Endothelial cell (in vitro differentiated cells): ENCODE measurements around the gene MBLAC1. TPM values are rescaled to one million over a fixed set of nuclear protein-coding genes. Genes with fewer than 3 reads are reported as not detected.

Experiments
- DNase-seq: peaks from one replicate; pipeline ENCODE4 v3.0.0; 2021; ENCODE audit warnings: low spot score
- H3K27ac Mint-ChIP-seq: one replicate; pipeline ENCODE4 v1.8.0; 2021; ENCODE audit warnings: mixed read lengths, inconsistent platforms; ENCODE audit not compliant: unreplicated experiment
- H3K27me3 Mint-ChIP-seq: one replicate; pipeline ENCODE4 v1.8.0; 2021; ENCODE audit warnings: mild to moderate bottlenecking, moderate library complexity, mixed read lengths, inconsistent platforms; ENCODE audit not compliant: unreplicated experiment
- H3K36me3 Mint-ChIP-seq: one replicate; pipeline ENCODE4 v1.8.0; 2021; ENCODE audit warnings: mild to moderate bottlenecking, low read depth, mixed read lengths, inconsistent platforms; ENCODE audit not compliant: unreplicated experiment
- H3K4me1 Mint-ChIP-seq: one replicate; pipeline ENCODE4 v1.8.0; 2021; ENCODE audit warnings: mild to moderate bottlenecking, mixed read lengths, inconsistent platforms; ENCODE audit not compliant: unreplicated experiment
- H3K4me3 Mint-ChIP-seq: one replicate; pipeline ENCODE4 v1.8.0; 2021; ENCODE audit warnings: mild to moderate bottlenecking, mixed read lengths, inconsistent platforms; ENCODE audit not compliant: unreplicated experiment
- H3K9me3 Mint-ChIP-seq: one replicate; pipeline ENCODE4 v1.8.0; 2021; ENCODE audit warnings: mixed read lengths, inconsistent platforms; ENCODE audit not compliant: unreplicated experiment
- CTCF ChIP-seq: fragments of 200-600 bp; sonication (generic); IDR thresholded peaks from one replicate; pipeline ENCODE4 v1.5.0; 2021; ENCODE audit warnings: antibody characterized with exemption; ENCODE audit not compliant: unreplicated experiment
- total RNA-seq: library from RNA; stranded (reverse); fragmentation: NEBNext Ultra II Directional; extraction: Animal tissue kit (Norgen Biotek cat#: 25700); gene quantifications from one replicate; pipeline ENCODE4 v1.2.1, GENCODE V29; 2021; ENCODE audit not compliant: unreplicated experiment

The MBLAC1 gene
- total RNA-seq, 1 donor from 2014 or later: 1.6 TPM

GRCh38 chr7:100098913-100099312 is 27.9 kb upstream of the MBLAC1 start:
- peaks cover 56% of the 10 kb centered on the region for H3K36me3 Mint-ChIP-seq
- H3K4me3 Mint-ChIP-seq: peak overlapping the region; percentile 93
- H3K4me1 Mint-ChIP-seq: peaks cover 54% of the 10 kb centered on the region

DNA sequence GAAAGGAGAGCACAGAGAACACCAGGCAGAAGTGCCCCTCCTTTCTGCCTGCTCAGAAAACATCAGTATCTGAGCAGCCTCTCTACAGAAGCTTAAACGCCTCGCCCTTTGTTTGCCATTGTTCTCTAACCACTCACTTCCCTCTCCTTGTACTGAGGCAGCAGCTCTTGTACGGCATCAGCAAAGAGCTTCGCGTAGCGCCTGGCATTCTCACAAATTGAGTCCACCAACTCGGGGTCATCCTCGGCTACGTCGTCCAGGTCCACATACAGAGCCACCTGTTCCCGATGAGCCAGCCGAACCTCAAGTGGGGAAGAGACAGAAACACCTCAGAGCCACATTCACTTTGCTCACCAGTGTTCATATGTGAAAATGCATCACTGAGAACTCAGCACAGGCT is 27.3 kb upstream of the MBLAC1 start:
- H3K27ac Mint-ChIP-seq: peak overlapping the region; percentile 93
- no peak for DNase-seq
- peaks cover 53% of the 10 kb centered on the region for H3K4me1 Mint-ChIP-seq
- H3K4me3 Mint-ChIP-seq: peak overlapping the region; percentile 93
- no peak for TF ChIP-seq CTCF
- no peaks in the 10 kb centered on the region for H3K9me3 Mint-ChIP-seq
- H3K36me3 Mint-ChIP-seq: peaks cover 54% of the 10 kb centered on the region
- peaks cover 55% of the 10 kb centered on the region for H3K27me3 Mint-ChIP-seq

More at GRCh38 chr7:100098913-100099312, 27.9 kb upstream of the MBLAC1 start:
- peaks cover 55% of the 10 kb centered on the region for H3K27me3 Mint-ChIP-seq
- TF ChIP-seq CTCF: no peak
- DNase-seq: no peak
- H3K27ac Mint-ChIP-seq: peak overlapping the region; percentile 93
- H3K9me3 Mint-ChIP-seq: no peaks in the 10 kb centered on the region

- no peak for TF ChIP-seq CTCF
- no peaks in the 10 kb centered on the region for H3K9me3 Mint-ChIP-seq
- H3K36me3 Mint-ChIP-seq: peaks cover 47% of the 10 kb centered on the region
- H3K4me3 Mint-ChIP-seq: peak overlapping the region; percentile 94
- peak; percentile 98 for DNase-seq
- peaks cover 48% of the 10 kb centered on the region for H3K4me1 Mint-ChIP-seq
- H3K27ac Mint-ChIP-seq: peak overlapping the region; percentile 95
- H3K27me3 Mint-ChIP-seq: peaks cover 51% of the 10 kb centered on the region
Observed at GRCh38 chr7:100100420-100101015, 26.2 kb upstream of the MBLAC1 start.

- Mint-ChIP-seq H3K4me3 (peak within 1 kb of the TSS; percentile 94), H3K27me3 (peaks cover 48% of the 10 kb centered on the region), H3K9me3 (no peaks in the 10 kb centered on the region), H3K4me1 (peaks cover 43% of the 10 kb centered on the region), H3K36me3 (peaks cover 42% of the 10 kb centered on the region), H3K27ac (peak within 1 kb of the TSS; percentile 95)
- TF ChIP-seq CTCF: no peak
- DNase-seq: peak; percentile 98
Observed at GRCh38 chr7:100101016-100101862, 25.5 kb upstream of the MBLAC1 start, which contains the start of the genes AP4M1 and MCM7. TSS of gene AP4M1 (plus strand) at chr7:100101643. CDS start at chr7:100101715, 72 bp downstream. TSS of gene MCM7 (minus strand) at chr7:100101397. CDS start at chr7:100101294, 103 bp downstream.
